Measurements from ENCODE around the gene GPR65. TPM values are rescaled to one million over a fixed set of nuclear protein-coding genes. Genes with fewer than 3 reads are reported as not detected.
A peak's percentile ranks its signal among the peaks of the same experiment; 100 is the strongest.

Gene GPR65
- total and polyA plus RNA-seq, 9 of the 15 experiments (the other 6 are each of a cell fraction or from before 2014, with no cell fraction given), result 0.03 to 0.11 (median 0.04) TPM; not detected in 6

DNA sequence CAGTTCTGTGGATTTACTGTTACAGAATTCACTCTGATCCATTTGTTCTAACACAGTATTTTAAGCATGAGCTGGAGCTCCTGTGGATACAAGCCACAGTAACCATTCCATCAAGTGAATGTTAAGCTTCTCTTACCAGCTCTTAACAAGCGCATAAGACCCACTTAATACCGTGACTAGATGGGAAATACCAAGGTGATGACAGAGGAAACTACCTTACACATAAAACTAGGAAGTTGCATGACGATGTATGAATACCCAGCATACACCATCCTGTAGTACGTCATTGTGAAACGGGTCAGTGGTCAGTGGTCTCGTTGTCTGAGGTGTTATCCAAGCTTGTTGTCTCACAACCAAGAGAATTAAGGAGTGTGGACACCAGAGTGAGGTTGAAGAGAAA is 10.0 kb upstream of the GPR65 start (continued):
- peak; percentile 71; the same call in 1 of the 2 replicates for TF ChIP-seq CEBPG (CRISPR knock-in tag; IDR thresholded peaks at IDR 0.05)
- no peak for TF ChIP-seq CEBPG (tag; conservative IDR thresholded peaks at IDR 0.05 in 1 of 2, IDR thresholded peaks at IDR 0.05 in 1 of 2)
- no peak for TF ChIP-seq SP1 (CRISPR knock-in tag; IDR thresholded peaks at IDR 0.05)
- no peak for TF ChIP-seq TCF7 (IDR thresholded peaks at IDR 0.05; ENCODE audit: borderline replicate concordance)
- no peak for TF ChIP-seq PPARD (CRISPR knock-in tag; IDR thresholded peaks at IDR 0.05)
- no peak for TF ChIP-seq EWSR1 (IDR thresholded peaks at IDR 0.05; ENCODE audit: borderline replicate concordance, low read depth, partially characterized antibody)
- TF ChIP-seq ZNF395 (CRISPR knock-in tag; IDR thresholded peaks at IDR 0.05), result no peak
- TF ChIP-seq SMARCA4 (IDR thresholded peaks at IDR 0.05), result no peak
- no peak for TF ChIP-seq SMARCA5 (IDR thresholded peaks at IDR 0.05)
- TF ChIP-seq YY1 (IDR thresholded peaks at IDR 0.05; ENCODE audit: borderline replicate concordance in 1 of 3, control insufficient read depth in 1 of 3, extremely low read depth in 1 of 3, insufficient read depth in 3 of 3, insufficient read length in 1 of 3, insufficient replicate concordance in 2 of 3, low read depth in 1 of 3, low read length in 2 of 3), result no peak
- TF ChIP-seq TGIF2 (CRISPR knock-in tag; IDR thresholded peaks at IDR 0.05), result no peak
- TF ChIP-seq E2F1 (CRISPR knock-in tag; IDR thresholded peaks at IDR 0.05), result no peak
- TF ChIP-seq PYGO2 (tag; IDR thresholded peaks at IDR 0.05), result no peak
- TF ChIP-seq U2AF1 (optimal IDR thresholded peaks at IDR 0.05; ENCODE audit: low read depth, low read length), result no peak
- no peak for TF ChIP-seq SIRT6 (IDR thresholded peaks at IDR 0.05; ENCODE audit: low read depth, low read length)
- no peak for TF ChIP-seq KDM5B (IDR thresholded peaks at IDR 0.05; ENCODE audit: insufficient replicate concordance, low read depth, low read length)
- no peak for TF ChIP-seq ZNF75A (CRISPR knock-in tag; IDR thresholded peaks at IDR 0.05)
- no peak for TF ChIP-seq AFF1 (IDR thresholded peaks at IDR 0.05; ENCODE audit: low read depth in 1 of 2, partially characterized antibody in 2 of 2)
- no peak for TF ChIP-seq POU5F1 (IDR thresholded peaks at IDR 0.05; ENCODE audit: borderline replicate concordance, low read depth, low read length, partially characterized antibody)
- no peak for TF ChIP-seq ID3 (CRISPR knock-in tag; IDR thresholded peaks at IDR 0.05)
- no peak for TF ChIP-seq ID3 (tag; IDR thresholded peaks at IDR 0.05)

Measured in K562 (cell line).